Loucy (cell line): ENCODE measurements around the gene DNAH9.

Source experiments
- H2AFZ ChIP-seq: fragments of 200-600 bp; sonication (generic); 2 replicates; pipeline ENCODE4 v1.6.0; 2016; ENCODE audit warnings: antibody characterized with exemption, mild to moderate bottlenecking, low read length, moderate library complexity
- H3F3A ChIP-seq: fragments of 200-600 bp; 2 replicates; pipeline ENCODE4 v1.6.0; 2016; ENCODE audit warnings: antibody characterized with exemption, low read depth, mild to moderate bottlenecking
- H3K27me3 ChIP-seq: fragments of 200-600 bp; sonication (generic); 2 replicates; pipeline ENCODE4 v1.6.1; 2014; ENCODE audit warnings: low read length, mild to moderate bottlenecking; ENCODE audit not compliant: insufficient read depth, poor library complexity, severe bottlenecking
- H3K36me3 ChIP-seq: fragments of 200-600 bp; sonication (generic); 2 replicates; pipeline ENCODE4 v1.6.1; 2016; ENCODE audit warnings: low read length; ENCODE audit not compliant: insufficient read depth
- H3K4me1 ChIP-seq: fragments of 200-600 bp; sonication (generic); 2 replicates; pipeline ENCODE4 v1.5.1; 2014; ENCODE audit warnings: low read length, mild to moderate bottlenecking; ENCODE audit not compliant: insufficient read depth, poor library complexity, severe bottlenecking
- H3K4me2 ChIP-seq: fragments of 200-600 bp; sonication (generic); 2 replicates; pipeline ENCODE4 v1.6.0; 2014; ENCODE audit warnings: antibody characterized with exemption, low read length, low read depth, mild to moderate bottlenecking; ENCODE audit not compliant: poor library complexity, severe bottlenecking
- H3K4me3 ChIP-seq: fragments of 200-600 bp; sonication (generic); 2 replicates; pipeline ENCODE4 v1.5.1; 2014; ENCODE audit warnings: low read length, mild to moderate bottlenecking, mixed read lengths; ENCODE audit not compliant: poor library complexity, severe bottlenecking
- H3K79me2 ChIP-seq: fragments of 200-600 bp; sonication (generic); 2 replicates; pipeline ENCODE4 v1.6.1; 2014; ENCODE audit warnings: low read length; ENCODE audit not compliant: insufficient read depth
- H3K9ac ChIP-seq: fragments of 200-600 bp; sonication (generic); 2 replicates; pipeline ENCODE4 v1.6.0; 2014; ENCODE audit warnings: mild to moderate bottlenecking, low read depth, low read length, moderate library complexity; ENCODE audit not compliant: poor library complexity, severe bottlenecking
- H3K9me2 ChIP-seq: fragments of 200-600 bp; sonication (generic); replicated peaks from 2 replicates; pipeline ENCODE4 v1.6.1; 2016; ENCODE audit warnings: low read depth, low read length, mixed read lengths
- H3K9me3 ChIP-seq: fragments of 200-600 bp; sonication (generic); 2 replicates; pipeline ENCODE4 v1.6.1; 2014; ENCODE audit warnings: mild to moderate bottlenecking, antibody characterized with exemption, low read length, low read depth; ENCODE audit not compliant: insufficient read depth
- H4K20me1 ChIP-seq: fragments of 200-600 bp; sonication (generic); 2 replicates; pipeline ENCODE4 v1.6.0; 2014; ENCODE audit warnings: antibody characterized with exemption, low read length, mild to moderate bottlenecking; ENCODE audit not compliant: insufficient read depth, poor library complexity, severe bottlenecking
- EZH2phosphoT487 ChIP-seq: fragments of 200-600 bp; IDR thresholded peaks from 2 replicates; pipeline ENCODE4 v1.6.1; 2018; ENCODE audit warnings: antibody characterized with exemption, mild to moderate bottlenecking, moderate library complexity, borderline replicate concordance
- TF ChIP-seq, protein P1 (sequence below): fragments of 200-600 bp; sonication (generic); conservative IDR thresholded peaks from 2 replicates; pipeline ENCODE4 v1.5.1; 2014; ENCODE audit warnings: mild to moderate bottlenecking, antibody characterized with exemption, low read length

DNAH9 gene

GRCh38 chr17:11583306-11583992 is 14.8 kb upstream of the DNAH9 start:
- H3K4me3 ChIP-seq: no peak overlapping the region
- H3K9me2 ChIP-seq: no peaks in the 10 kb centered on the region
- H3K9ac ChIP-seq: no peak overlapping the region
- H3K79me2 ChIP-seq: no peaks in the 10 kb centered on the region
- H4K20me1 ChIP-seq: no peaks in the 10 kb centered on the region
- no peaks in the 10 kb centered on the region for H3F3A ChIP-seq
- no peaks in the 10 kb centered on the region for H3K4me1 ChIP-seq
- H3K4me2 ChIP-seq: no peak overlapping the region
- no peak overlapping the region for H2AFZ ChIP-seq
- no peaks in the 10 kb centered on the region for H3K27me3 ChIP-seq
- peaks cover 3% of the 10 kb centered on the region; the same call in 1 of the 2 replicates for H3K9me3 ChIP-seq
- no peaks in the 10 kb centered on the region for H3K36me3 ChIP-seq
- no peak for TF ChIP-seq EZH2phosphoT487
- TF ChIP-seq, protein P1, sequence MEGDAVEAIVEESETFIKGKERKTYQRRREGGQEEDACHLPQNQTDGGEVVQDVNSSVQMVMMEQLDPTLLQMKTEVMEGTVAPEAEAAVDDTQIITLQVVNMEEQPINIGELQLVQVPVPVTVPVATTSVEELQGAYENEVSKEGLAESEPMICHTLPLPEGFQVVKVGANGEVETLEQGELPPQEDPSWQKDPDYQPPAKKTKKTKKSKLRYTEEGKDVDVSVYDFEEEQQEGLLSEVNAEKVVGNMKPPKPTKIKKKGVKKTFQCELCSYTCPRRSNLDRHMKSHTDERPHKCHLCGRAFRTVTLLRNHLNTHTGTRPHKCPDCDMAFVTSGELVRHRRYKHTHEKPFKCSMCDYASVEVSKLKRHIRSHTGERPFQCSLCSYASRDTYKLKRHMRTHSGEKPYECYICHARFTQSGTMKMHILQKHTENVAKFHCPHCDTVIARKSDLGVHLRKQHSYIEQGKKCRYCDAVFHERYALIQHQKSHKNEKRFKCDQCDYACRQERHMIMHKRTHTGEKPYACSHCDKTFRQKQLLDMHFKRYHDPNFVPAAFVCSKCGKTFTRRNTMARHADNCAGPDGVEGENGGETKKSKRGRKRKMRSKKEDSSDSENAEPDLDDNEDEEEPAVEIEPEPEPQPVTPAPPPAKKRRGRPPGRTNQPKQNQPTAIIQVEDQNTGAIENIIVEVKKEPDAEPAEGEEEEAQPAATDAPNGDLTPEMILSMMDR: no peak

DNA sequence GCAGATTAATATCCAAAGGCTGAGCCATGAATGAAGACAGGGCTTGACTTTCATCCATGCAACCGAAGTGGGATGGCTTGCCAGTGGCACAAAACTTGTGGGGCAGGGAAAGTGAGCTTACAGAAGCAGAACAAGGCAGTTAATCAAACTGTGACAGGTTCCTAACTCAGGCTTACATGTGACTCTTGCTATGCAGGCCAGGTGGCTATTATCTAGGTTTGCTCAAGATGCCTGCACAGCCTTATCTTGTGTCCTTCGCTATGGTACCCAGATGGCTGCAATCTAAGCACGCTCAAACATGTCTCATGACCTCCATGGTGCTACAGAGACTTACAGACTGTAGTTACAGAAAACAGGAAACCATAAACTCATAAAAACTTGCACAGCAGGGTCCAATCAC is 8.6 kb upstream of the DNAH9 start:
- Histone ChIP-seq H3K9me2 (no peaks in the 10 kb centered on the region), H3F3A (no peaks in the 10 kb centered on the region), H2AFZ (no peak overlapping the region), H3K27me3 (no peaks in the 10 kb centered on the region), H3K9ac (no peak overlapping the region), H4K20me1 (no peaks in the 10 kb centered on the region), H3K4me2 (no peak overlapping the region), H3K9me3 (no peaks in the 10 kb centered on the region), H3K79me2 (no peaks in the 10 kb centered on the region), H3K4me3 (no peak overlapping the region), H3K36me3 (no peaks in the 10 kb centered on the region), H3K4me1 (no peaks in the 10 kb centered on the region)
- TF ChIP-seq EZH2phosphoT487: no peak
- TF ChIP-seq, protein P1: no peak

GRCh38 chr17:11601661-11602060 is 3.4 kb downstream of the DNAH9 start:
- Histone ChIP-seq H3F3A (no peaks in the 10 kb centered on the region), H2AFZ (no peak overlapping the region), H3K4me3 (no peak overlapping the region), H3K9me2 (no peaks in the 10 kb centered on the region), H3K27me3 (no peaks in the 10 kb centered on the region), H3K4me1 (no peaks in the 10 kb centered on the region), H3K4me2 (no peak overlapping the region), H3K9ac (no peak overlapping the region), H3K79me2 (no peaks in the 10 kb centered on the region), H3K9me3 (no peaks in the 10 kb centered on the region; the same call in 1 of the 2 replicates), H4K20me1 (no peaks in the 10 kb centered on the region), H3K36me3 (no peaks in the 10 kb centered on the region)
- TF ChIP-seq, protein P1: no peak
- no peak for TF ChIP-seq EZH2phosphoT487
